ELF-1 (cell line): Measurements from ENCODE around the gene DYNLT4.
"Not testable (repeated sequence)": the region's sequence is repeated elsewhere in the genome, so short reads cannot be mapped to it uniquely, and the experiment has no call there.

ENCODE experiments used
- DNase-seq: peaks from one replicate; pipeline ENCODE4 v3.0.0-alpha.2; 2016; ENCODE audit warnings: low read depth, low spot score

DYNLT4 gene

DNA sequence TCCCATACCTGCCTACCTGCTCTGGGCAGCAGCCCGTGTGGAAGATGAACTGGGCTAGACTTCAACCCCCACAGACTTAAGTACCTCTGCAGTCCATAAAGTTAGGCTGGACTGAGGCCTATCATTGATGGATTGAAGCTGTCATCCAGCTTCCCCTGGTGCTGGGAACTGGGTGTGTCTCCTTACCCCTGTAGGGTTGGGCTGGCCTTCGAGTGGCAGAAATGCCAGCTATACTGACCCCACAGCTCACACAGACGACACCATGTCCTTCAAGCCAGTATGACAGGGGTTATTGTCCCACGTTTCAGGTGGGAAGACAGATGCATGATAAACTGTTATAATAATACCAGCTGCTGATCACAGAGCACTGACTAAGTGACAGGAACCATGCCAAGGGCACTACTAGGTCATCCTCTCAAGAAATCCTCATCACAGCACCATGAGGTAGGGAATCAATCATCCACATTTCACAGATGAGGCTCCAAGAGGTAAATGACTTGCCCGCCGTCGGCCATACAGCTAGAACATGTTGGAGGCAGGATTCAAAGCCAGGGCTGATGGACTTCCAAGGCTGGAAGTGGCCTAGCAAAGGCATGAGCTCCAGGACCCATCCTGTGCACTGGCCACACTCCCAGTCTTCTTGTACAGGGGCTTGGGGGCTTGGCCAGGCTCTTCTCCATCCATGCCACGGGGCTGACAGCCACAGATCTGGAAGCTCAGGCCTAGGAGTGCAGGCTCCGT is 18.9 kb downstream of the DYNLT4 start, which contains the start of gene BEST4:
Gene BEST4 (minus strand): TSS at position 51 of the 741 bp plus-strand sequence. CDS start 465 bp downstream, outside the sequence.
- no peak for DNase-seq

DNA sequence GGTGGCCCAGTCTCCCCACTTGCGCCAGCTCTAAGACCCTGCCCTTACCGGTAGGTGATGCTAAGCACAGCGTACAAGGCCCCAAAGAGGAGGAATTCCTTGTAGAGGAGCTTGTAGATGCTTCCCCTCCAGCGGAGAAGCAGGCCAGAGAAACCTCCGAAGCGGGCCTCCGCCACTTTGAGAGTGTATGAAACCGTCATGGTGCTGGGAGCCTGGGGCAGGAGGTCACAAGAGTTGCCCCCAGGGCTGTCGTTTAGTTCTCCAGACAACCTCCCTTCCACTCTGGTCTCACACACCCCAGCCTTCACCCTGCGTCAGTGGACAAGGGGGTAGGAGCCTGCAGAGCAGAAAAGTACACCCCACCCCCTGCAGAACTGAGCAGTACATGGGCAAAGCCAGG is 19.6 kb downstream of the DYNLT4 start:
- no peak for DNase-seq

DNA sequence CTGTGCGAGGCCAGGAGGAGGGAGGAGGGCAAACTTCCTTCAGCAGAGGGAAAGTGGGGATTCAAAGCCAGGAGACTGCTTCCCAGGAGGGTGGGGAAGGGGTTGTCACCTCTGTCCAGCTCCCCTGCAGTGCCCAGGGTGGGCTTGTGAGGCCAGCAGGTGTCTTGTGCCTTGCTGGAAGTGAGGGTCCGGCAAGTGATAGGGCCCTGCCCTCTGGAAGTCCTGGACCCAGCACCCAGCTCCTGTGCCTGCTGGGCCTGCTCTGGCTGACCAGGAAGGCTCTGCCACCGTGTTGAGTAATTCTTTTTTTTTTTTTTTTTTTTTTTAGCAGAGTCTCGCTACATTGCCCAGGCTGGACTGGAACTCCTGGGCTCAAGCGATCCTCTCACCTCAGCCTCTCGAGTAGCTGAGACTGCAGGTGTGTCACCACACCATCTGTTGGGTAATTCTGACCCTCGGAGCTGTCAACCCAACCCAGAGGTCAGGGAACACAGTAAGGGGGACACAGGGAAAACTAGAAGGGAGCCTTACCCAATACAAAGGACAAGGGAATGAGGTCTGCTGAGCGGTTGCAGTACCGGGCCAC is 20.2 kb downstream of the DYNLT4 start:
- no peak for DNase-seq

DNA sequence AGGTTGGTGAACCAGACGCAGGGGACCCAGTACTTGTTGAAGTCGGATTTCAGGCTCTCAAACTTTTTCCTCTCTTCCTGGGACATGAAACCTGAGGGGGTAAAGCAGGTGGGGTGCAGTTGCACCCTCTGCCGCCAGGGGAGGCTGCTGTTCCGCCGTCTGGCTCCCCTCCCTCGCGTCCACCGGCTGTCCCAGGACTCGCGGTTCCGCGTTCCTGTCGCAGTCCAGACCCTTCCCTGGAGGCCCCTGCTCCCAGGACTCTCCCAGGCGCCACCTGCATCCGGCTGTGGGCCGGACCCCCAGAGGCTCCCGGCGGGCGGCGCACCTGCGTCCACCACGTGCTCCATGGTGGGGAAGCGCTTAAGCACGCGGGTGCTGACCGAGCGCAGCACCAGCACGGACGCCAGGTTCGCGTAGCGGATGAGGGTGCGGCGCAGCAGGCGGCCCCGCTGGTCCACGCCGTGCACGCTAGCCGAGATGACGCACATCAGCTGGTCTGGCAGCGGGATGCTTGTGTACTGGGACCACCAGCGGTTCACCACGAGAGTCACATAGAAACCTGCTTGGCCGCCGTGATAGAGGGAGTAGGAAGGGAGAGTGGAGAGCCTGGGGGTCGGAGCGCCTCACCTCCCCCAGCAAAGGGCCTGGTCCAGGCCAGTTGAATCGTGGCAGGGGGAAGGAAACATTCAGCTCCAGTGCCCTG is 20.9 kb downstream of the DYNLT4 start:
- peak; percentile 96 for DNase-seq

DNA sequence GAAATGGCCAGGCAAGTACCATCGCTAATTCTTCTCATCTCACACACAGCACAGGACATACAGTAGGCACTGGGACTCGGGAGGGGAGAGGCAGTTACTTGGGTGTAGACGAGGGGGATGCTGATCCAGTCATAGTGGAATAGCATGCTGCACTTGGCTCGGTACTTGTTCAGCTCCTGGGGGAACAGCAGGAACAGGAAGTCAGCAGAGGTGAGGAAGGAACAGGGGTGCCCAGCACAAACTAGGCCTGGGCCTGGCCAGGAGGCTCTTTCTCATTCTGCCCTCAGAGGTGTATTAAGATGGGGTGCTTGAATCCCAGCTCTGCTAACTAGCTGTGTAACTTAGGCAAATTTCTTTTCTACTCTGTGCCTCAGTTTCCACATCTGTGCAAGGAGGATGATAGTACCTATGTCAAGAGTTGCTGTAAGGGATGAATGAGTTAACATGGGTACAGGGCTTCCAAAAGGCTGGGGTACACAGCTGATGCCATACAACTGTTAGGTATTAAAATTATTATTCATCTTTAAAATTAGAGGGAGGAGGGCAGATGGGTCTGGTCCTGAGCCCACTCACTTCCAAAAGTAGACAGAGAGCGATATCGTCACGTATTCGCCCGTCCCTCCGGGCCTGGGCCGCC is 21.5 kb downstream of the DYNLT4 start:
- no peak for DNase-seq

DNA sequence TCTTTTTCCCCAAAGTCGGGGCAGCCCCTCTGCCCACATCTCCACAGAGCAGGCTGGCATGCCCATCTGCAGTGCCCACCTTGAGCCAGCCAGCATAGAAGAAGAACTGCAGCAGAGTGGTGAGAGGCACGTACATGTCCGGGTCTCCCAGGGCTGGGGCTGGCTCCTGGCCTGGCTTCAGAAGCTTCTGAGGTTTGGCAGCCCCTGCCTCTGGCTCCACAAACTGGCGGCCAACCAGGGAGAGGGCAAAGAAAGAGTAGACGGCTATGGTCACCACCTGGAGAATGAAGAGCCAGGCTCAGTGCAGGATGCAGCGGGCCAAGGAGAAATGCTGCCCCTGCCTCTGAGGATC is 22.1 kb downstream of the DYNLT4 start:
- no peak for DNase-seq

DNA sequence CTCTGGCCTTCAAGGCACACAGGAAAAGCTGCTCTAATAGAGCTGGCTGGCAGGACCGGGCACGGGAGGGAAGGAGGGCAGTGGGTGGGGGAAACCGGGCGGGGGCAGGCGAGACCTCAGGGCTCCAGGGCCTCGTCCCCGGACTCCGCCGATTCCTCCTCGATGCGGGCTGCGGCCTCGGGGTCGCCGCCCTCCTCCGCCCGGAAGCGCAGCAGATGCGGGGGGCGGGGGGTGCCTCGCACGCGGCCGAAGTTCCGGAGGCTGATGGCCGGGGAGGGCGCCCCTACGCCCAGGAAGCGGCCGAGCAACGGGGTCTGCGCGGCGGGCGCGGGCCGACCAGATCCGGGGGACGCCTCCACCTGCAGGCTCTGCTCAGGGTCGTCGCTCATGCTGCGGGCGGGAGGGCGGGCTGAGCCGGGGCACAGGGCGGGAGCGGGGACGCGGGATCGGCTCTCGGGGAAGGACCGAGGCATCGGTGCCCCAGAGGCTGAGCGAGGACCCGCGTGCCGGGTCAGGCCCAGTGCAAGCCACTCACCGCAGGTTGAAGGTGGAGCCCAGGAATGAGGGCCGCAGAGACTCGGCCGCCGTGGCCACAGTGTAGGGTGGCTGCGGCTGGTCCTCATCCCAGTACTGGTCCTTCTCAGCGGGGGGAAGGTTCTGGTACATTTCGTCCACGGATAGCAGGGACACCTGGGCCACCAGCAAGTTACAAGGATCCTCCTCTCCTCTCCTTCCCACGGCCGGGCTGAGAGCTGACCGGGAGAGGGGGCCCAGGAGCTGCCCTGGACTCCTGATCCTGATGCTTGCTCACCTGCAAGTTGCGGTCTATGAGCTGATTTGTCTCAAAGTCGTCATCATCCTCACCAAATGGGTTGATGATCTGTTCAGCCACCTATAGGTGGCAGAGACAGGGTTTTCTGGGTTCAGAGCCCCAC is 22.8 kb downstream of the DYNLT4 start:
- DNase-seq = peak; percentile 47

DNA sequence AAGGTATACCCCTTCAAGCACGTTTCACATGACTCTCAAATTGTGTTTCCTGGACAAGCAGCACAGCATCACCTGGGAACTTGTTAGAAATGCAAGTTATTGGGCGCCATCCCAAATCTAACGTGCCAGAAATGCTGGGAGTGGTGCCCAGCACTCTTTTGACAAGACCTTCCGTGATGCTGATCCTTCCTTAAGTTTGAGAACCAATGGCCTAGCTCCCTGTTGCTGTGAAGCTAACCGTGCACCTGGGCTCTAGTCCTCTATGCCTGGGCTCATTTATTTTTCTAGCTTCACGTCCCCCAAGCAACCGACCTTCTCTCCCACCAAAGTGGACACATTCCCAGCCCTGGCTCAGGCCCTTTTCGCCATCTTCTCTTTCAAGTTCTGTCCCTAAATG is 23.5 kb downstream of the DYNLT4 start:
- no peak for DNase-seq

DNA sequence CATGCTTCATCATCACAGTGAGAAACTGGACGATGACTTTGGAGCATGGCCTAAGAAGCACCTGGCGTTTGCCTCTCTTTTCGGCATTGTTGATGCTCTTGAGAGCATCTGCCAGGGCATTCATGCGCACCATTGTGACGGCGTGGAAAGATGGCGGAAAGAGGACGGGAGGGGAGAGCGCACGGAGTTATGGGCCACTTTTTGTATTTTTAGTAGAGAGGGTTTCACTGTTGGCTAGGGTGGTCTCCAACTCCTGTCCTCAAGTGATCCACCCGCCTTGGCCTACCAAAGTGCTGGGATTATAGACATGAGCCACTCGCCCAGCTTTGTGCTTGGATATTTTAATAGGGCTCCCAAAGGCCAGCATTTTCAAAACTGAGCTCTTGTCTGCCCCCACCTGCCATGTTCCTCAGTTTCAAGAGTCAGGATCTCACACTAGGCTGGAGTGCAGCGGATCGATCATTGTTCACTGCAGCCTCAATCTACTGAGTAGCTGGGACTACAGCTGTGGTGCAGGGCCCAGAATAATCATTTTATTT is 26.5 kb downstream of the DYNLT4 start:
- no peak for DNase-seq

DNA sequence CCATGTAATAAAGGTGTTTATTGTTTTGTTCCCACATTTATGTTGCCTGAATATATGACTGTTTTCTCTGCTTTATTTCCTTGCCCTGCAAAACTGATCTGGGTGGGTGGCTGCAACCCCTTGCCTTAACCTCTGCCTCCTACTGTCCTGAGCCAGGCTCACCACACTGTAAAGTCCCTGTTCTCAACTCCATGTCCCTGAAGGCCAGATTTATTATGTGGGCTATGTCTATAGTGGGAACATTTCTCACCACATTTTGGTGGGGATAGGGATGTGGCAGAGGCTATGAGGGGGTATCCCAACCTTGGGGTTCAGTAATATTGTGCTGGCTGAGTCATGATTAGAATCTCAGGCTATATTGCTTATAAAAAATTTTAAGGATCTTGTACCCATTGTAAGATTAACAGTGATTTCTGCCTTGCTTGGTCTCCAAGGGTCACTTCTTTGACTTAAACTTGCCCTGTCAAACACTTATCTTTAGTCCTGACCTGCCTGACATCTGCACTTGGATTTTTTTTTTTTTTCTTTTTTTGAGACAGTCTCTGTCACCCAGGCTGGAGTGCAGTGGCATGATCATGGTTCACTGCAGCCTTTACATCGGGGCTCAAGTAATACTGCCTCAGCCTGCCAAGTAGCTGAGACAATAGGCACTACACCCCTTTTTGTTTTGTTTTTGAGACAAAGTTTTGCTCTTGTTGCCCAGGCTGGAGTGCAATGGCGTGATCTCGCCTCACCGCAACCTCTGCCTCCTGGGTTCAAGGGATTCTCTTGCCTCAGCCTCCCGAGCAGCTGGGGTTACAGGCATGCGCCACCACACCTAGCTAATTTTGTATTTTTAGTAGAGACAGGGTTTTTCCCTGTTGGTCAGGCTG is 28.2 kb downstream of the DYNLT4 start:
- no peak for DNase-seq

DNA sequence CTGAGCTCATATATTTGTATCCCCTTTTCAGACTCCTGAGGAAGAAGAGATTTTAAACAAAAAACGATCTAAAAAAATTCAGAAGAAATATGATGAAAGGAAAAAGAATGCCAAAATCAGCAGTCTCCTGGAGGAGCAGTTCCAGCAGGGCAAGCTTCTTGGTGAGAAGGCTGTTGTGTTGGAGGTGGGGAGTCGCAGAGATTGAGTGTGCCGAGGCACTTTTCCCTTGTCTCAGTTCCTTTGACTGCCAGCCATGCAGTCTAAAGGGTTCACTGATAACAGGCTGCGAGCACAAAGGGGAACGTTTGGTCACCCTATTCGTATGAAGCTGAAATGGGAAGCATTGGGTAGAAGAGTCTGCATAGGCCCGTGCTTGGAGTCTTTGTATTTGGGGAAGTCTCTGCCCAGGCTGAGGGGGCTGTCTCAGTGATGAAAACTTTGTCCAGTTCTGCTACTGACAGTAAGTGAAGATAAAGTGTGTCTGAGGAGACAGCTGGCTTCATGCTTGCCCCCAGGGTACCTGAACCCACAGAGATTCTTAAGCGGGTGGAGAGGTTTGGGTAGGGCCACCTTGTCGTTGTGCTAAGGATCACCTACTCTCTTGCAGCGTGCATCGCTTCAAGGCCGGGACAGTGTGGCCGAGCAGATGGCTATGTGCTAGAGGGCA is 29.0 kb downstream of the DYNLT4 start:
- DNase-seq = no peak

DNA sequence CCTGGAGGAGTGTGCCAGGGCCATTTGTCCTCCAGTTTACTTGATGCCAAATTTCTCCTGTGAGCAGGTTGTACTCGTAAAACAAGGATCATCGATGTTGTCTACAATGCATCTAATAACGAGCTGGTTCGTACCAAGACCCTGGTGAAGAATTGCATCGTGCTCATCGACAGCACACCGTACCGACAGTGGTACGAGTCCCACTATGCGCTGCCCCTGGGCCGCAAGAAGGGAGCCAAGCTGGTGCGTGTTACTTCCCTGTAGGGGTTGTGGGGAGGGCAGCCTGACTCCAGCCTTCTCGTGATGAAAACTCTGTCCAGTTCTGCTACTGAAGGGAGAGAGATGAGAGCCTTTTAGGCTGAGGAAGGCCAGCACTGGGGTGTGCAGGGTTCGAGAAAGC is 29.6 kb downstream of the DYNLT4 start:
- no peak for DNase-seq

DNA sequence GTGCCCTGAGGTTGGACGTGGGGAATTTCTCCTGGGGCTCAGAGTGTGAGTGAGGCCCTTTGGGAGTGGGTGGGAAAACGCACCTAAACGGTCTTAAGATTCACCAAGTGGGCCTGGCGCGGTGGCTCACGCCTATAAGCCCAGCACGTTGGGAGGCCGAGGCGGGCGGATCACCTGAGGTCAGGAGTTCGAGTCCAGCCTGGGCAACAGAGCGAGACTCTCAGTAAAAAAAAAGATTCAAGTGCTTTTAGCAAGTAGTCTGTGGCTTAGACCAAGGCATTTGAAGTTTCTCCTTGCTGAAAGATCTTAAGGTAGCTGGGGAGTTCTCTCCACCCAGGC is 30.5 kb downstream of the DYNLT4 start:
- DNase-seq = no peak

DNA sequence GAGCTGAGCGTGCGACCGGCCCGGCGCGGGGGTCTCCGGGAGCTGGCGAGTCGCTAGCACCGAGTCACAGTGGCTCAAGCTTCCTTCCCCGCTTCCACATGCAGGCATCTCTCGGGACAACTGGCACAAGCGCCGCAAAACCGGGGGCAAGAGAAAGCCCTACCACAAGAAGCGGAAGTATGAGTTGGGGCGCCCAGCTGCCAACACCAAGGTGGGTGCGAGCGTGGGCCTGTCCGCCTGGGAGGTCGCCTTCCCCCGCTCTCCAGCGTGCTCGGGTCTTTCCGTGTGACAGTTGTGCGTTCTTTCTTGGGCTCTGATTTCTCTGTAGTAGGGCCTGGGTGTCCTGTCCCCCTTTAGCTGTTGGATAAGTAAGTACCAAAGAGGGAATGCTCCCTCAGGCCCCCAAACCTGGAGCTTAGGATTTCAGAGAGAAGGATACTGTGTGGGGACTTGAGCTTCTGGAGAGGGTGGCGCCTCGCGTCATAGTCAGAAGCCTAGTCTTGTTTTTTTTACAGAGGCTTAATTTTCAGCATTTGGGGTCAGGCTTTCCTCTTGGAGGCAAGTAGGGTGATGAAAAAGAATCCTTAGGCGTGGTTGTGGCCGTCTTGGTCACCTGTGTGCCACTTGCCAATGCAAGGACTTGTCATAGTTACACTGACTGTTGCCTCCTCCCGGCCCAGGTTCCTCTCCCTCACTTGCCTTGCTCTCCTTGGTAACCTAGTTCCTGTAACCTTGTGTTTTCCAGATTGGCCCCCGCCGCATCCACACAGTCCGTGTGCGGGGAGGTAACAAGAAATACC is 31.0 kb downstream of the DYNLT4 start:
- peak; percentile 34 for DNase-seq

DNA sequence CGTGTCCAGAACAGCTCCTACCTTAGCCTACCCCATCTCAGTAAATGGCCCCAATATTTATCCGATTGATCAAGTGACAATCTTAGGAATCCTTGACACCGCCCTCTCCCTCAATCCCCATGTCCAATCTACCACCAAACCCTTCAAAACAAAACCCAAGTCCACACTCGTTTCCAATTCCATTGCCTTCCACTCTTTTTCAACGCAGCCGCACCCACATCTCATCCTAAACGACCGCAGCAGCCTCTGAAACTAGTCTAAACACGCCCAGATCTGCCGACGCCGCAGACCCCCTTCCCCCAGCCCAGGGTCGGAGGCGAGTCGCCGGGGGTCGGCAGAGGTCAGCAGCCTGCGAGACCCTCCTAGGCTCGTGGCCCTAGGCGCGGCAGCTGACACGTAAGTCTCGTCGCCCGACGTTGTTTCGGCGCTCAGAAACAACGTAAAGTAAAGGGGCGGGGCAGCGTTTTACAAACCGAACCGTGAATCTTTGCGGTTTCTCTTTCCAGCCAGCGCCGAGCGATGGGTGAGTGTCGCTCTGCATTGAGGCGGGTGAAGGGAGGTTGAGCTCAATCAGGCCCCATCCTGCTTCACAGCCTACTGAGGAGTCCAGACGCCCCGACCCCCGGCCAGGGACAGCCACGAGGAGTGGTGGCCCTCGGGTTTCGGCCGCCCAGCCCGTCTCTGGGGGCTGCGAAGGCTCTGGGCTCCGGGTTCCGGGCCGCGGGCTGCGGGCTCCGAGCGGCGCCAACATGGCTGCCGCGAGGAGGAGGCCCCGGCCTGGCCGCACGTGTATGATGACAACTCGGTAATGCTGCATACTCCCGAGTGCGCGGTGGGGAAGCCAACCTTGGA is 31.8 kb downstream of the DYNLT4 start, which contains the start of gene RPS8:
Gene RPS8 (plus strand): TSS at position 463 of the 852 bp plus-strand sequence. CDS start 57 bp downstream, at position 520.
- peak; percentile 97 for DNase-seq

DNA sequence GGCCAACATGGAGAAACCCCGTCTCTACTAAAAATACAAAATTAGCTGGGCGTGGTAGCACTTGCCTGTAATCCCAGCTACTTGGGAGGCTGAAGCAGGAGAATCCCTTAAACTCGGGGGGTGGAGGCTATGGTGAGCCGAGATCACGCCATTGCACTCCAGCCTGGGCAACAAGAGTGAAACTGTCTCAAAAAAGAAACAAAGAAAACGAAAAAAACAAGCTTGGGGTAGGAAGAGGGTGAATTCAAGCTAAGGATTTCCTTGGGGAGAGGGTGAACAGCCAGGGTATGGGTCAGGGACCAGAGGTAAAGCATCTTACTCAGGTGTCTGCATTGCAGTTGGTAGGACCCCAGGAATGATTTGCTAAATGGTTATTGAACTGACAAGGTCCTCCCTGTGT is 40.7 kb downstream of the DYNLT4 start:
- DNase-seq = not testable (repeated sequence)

DNA sequence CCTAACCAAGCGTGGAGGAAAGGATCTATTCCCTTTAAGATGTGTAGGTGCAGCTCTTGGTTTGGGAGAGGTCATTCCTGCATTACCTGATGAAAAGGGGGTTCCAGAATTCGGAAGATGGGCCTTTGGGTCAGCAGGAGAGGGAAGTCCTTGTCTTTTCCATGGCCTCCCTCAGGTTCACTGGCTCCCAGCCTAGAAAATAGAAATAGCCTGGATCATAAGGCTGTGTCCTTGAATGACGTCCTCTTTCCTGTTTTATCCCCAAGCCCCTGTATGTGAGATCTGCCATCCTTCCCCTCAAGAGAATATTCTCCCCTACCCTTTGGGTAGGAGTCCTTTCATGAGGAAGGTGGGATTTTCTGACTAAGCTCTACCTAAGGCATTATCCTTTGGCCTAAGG is 46.3 kb downstream of the DYNLT4 start:
- no peak for DNase-seq

DNA sequence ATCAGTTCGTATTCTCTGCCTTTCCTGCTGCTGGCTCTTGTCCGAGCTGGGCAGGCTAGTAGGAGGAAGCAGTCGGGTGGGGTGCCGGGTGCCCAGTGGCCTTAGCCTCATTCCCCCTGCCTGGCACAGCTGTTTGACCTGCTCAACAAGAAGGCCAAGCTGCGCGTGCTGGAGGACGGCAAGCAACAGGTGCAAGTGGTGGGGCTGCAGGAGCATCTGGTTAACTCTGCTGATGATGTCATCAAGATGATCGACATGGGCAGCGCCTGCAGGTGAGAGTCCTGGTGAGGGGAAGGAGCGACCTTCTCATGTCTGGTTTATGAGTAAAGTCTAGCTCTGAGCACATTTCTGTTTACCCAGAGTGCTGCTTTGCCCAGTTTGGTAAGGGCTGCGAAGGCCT is 48.1 kb downstream of the DYNLT4 start:
- DNase-seq = no peak
